ENCODE data around the gene TSPYL1.

Gene TSPYL1

GRCh38 chr6:116283191-116283590 lies 3.5 kb upstream of the TSPYL1 start:
- Histone ChIP-seq H3K27me3 (no peaks in the 10 kb centered on the region), H3K9me3 (no peaks in the 10 kb centered on the region; the same call in 1 of the 2 replicates), H3K36me3 (peaks cover 4% of the 10 kb centered on the region), H3K4me3 (no peak overlapping the region), H3K9ac (no peak overlapping the region), H3K4me1 (peaks cover 20% of the 10 kb centered on the region), H4K20me1 (peaks cover 10% of the 10 kb centered on the region), H3K27ac (no peak overlapping the region), H3K4me2 (no peak overlapping the region)
- TF ChIP-seq Cebpa-rat (IDR thresholded peaks at IDR 0.05) = no peak

GRCh38 chr6:116282698-116283097 lies 3.0 kb upstream of the TSPYL1 start:
- Histone ChIP-seq H3K36me3 (peaks cover 9% of the 10 kb centered on the region), H3K4me2 (no peak overlapping the region), H3K9me3 (no peaks in the 10 kb centered on the region; the same call in 1 of the 2 replicates), H3K4me1 (peaks cover 25% of the 10 kb centered on the region), H3K4me3 (no peak overlapping the region), H3K9ac (no peak overlapping the region), H3K27ac (no peak overlapping the region), H4K20me1 (peaks cover 15% of the 10 kb centered on the region), H3K27me3 (no peaks in the 10 kb centered on the region)
- no peak for TF ChIP-seq Cebpa-rat (IDR thresholded peaks at IDR 0.05)

GRCh38 chr6:116280933-116281316 lies 1.2 kb upstream of the TSPYL1 start:
- H3K4me2 ChIP-seq = peak overlapping the region; percentile 95
- H3K4me3 ChIP-seq = peak overlapping the region; percentile 93
- H3K36me3 ChIP-seq = peaks cover 13% of the 10 kb centered on the region
- H3K9ac ChIP-seq = peak overlapping the region; percentile 97; the same call in 1 of the 2 replicates
- peaks cover 33% of the 10 kb centered on the region for H4K20me1 ChIP-seq
- H3K27ac ChIP-seq = 0 out of 2 replicates have a peak overlapping the region, but pooled peaks have one; percentile 97
- peaks cover 43% of the 10 kb centered on the region for H3K4me1 ChIP-seq
- H3K27me3 ChIP-seq = no peaks in the 10 kb centered on the region
- H3K9me3 ChIP-seq = no peaks in the 10 kb centered on the region; the same call in 1 of the 2 replicates
- TF ChIP-seq Cebpa-rat (IDR thresholded peaks at IDR 0.05) = no peak

- peaks cover 48% of the 10 kb centered on the region for H3K4me1 ChIP-seq
- H3K9me3 ChIP-seq = no peaks in the 10 kb centered on the region; the same call in 1 of the 2 replicates
- H3K4me2 ChIP-seq = peak overlapping the region; percentile 95
- peaks cover 38% of the 10 kb centered on the region for H4K20me1 ChIP-seq
- no peak for TF ChIP-seq Cebpa-rat (IDR thresholded peaks at IDR 0.05)
- H3K4me3 ChIP-seq = peak overlapping the region; percentile 93
- H3K36me3 ChIP-seq = peaks cover 13% of the 10 kb centered on the region
- no peaks in the 10 kb centered on the region for H3K27me3 ChIP-seq
- H3K27ac ChIP-seq = peak overlapping the region; percentile 97
- H3K9ac ChIP-seq = peak overlapping the region; percentile 97
Measured at GRCh38 chr6:116280161-116280932, 617 bp upstream of the TSPYL1 start.

- Histone ChIP-seq H3K4me3 (peak overlapping the region; percentile 93), H3K4me1 (peaks cover 53% of the 10 kb centered on the region), H3K36me3 (peaks cover 19% of the 10 kb centered on the region), H4K20me1 (peaks cover 53% of the 10 kb centered on the region), H3K9ac (peak overlapping the region; percentile 97), H3K27ac (peak overlapping the region; percentile 97), H3K4me2 (peak overlapping the region; percentile 95), H3K9me3 (no peaks in the 10 kb centered on the region), H3K27me3 (no peaks in the 10 kb centered on the region)
- no peak for TF ChIP-seq Cebpa-rat (IDR thresholded peaks at IDR 0.05)
Measured at GRCh38 chr6:116278854-116279231, 887 bp downstream of the TSPYL1 start.

- peaks cover 23% of the 10 kb centered on the region for H3K36me3 ChIP-seq
- TF ChIP-seq Cebpa-rat (IDR thresholded peaks at IDR 0.05) = no peak
- peak overlapping the region; percentile 93 for H3K4me3 ChIP-seq
- peaks cover 57% of the 10 kb centered on the region for H4K20me1 ChIP-seq
- no peaks in the 10 kb centered on the region for H3K9me3 ChIP-seq
- peak overlapping the region; percentile 97 for H3K27ac ChIP-seq
- H3K27me3 ChIP-seq = no peaks in the 10 kb centered on the region
- H3K9ac ChIP-seq = peak overlapping the region; percentile 97
- peak overlapping the region; percentile 95 for H3K4me2 ChIP-seq
- H3K4me1 ChIP-seq = peaks cover 53% of the 10 kb centered on the region
Measured at GRCh38 chr6:116278481-116278829, 1.3 kb downstream of the TSPYL1 start.

- peaks cover 26% of the 10 kb centered on the region for H3K36me3 ChIP-seq
- peak overlapping the region; percentile 93 for H3K4me3 ChIP-seq
- H4K20me1 ChIP-seq = peaks cover 69% of the 10 kb centered on the region
- no peak for TF ChIP-seq Cebpa-rat (IDR thresholded peaks at IDR 0.05)
- H3K9me3 ChIP-seq = no peaks in the 10 kb centered on the region
- peak overlapping the region; percentile 11; the same call in 1 of the 2 replicates for H3K27ac ChIP-seq
- H3K27me3 ChIP-seq = no peaks in the 10 kb centered on the region
- H3K9ac ChIP-seq = peak overlapping the region; percentile 60
- peak overlapping the region; percentile 95 for H3K4me2 ChIP-seq
- H3K4me1 ChIP-seq = peaks cover 53% of the 10 kb centered on the region
Measured at GRCh38 chr6:116277124-116277523, 2.6 kb downstream of the TSPYL1 start.

- no peak for TF ChIP-seq Cebpa-rat (IDR thresholded peaks at IDR 0.05)
- no peak overlapping the region for H3K9ac ChIP-seq
- no peak overlapping the region for H3K4me2 ChIP-seq
- no peaks in the 10 kb centered on the region for H3K9me3 ChIP-seq
- H3K27ac ChIP-seq = no peak overlapping the region
- peaks cover 23% of the 10 kb centered on the region for H3K4me1 ChIP-seq
- H4K20me1 ChIP-seq = peaks cover 39% of the 10 kb centered on the region
- no peak overlapping the region for H3K4me3 ChIP-seq
- peaks cover 13% of the 10 kb centered on the region for H3K36me3 ChIP-seq
- no peaks in the 10 kb centered on the region for H3K27me3 ChIP-seq
Measured at GRCh38 chr6:116271149-116271708, 8.5 kb downstream of the TSPYL1 start.

GRCh38 chr6:116268589-116269293 lies 11.0 kb downstream of the TSPYL1 start:
- peak overlapping the region; percentile 22; the same call in 1 of the 2 replicates for H3K4me2 ChIP-seq
- no peaks in the 10 kb centered on the region for H3K27me3 ChIP-seq
- H4K20me1 ChIP-seq = peaks cover 14% of the 10 kb centered on the region
- TF ChIP-seq Cebpa-rat (IDR thresholded peaks at IDR 0.05) = no peak
- H3K9ac ChIP-seq = no peak overlapping the region
- H3K4me1 ChIP-seq = peaks cover 10% of the 10 kb centered on the region
- no peak overlapping the region for H3K27ac ChIP-seq
- H3K9me3 ChIP-seq = peaks cover 17% of the 10 kb centered on the region
- peaks cover 31% of the 10 kb centered on the region for H3K36me3 ChIP-seq
- no peak overlapping the region for H3K4me3 ChIP-seq
